ENCODE results near the gene CACNA1H.
"Not testable (repeated sequence)": the region's sequence is repeated elsewhere in the genome, so short reads cannot be mapped to it uniquely, and the experiment has no call there.

The CACNA1H gene

DNA sequence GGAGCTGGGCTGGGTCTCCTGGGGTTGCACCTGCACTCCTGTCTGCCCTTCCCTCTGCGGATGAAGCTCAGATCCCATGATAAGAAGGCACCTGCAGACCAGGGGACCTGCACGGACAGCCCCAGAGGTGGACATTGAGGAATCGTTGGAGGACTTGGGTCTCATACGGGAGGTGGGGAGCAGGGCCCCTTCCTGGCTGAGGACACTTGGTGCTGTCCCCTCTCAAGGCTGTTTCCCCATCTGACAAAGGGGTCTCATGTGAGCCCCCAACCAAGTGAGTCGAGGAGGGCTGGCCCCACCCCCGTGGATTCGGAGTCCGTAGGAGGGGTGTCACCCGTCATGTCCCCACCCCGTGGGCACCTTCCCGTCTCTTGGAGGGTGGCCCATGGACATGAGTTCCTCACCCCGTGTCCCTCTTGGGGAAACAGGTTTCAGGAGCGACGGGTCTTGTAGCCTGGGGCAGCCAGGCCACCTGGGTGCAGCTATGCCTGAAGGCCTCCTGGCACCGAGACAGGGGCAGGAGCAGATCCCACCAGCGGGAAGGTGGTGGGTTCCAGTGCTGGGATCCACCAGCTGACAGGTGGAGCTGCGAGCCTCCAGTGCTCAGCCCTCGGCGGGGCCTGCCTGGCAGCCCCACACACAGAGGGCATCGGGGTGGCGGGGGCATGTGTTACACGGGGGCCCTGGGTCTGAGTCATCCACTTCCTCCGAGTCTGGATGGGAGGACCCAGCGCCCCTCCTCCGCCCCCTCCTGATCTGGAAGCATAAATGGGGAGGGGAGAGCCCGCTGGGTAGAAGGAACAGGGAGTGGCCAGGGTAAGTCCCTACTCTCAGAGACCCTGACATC is 102.6 kb downstream of the CACNA1H start, which contains the start of gene TPSD1:
TSS of gene TPSD1 (plus strand) at position 794 of the 847 bp plus-strand sequence. CDS start 212 bp downstream, outside the sequence.
- not testable (repeated sequence) for DNase-seq (ENCODE audit: low read depth)

DNA sequence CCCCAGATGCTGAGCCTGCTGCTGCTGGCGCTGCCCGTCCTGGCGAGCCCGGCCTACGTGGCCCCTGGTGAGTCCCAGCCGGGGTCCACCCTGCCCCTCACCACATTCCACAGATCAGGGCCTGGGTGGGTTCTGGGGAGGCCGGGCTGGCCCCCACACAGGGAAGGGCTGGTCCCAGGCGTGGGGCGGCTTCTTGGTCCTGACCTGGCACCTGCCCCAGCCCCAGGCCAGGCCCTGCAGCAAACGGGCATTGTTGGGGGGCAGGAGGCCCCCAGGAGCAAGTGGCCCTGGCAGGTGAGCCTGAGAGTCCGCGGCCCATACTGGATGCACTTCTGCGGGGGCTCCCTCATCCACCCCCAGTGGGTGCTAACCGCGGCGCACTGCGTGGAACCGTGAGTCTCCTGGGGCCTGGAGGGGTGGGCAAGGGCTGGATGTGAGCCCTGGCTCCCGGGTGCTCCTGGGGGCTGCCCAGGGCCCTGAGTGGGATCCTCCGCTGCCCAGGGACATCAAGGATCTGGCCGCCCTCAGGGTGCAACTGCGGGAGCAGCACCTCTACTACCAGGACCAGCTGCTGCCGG is 103.5 kb downstream of the CACNA1H start:
- DNase-seq (ENCODE audit: low read depth), result not testable (repeated sequence)

DNA sequence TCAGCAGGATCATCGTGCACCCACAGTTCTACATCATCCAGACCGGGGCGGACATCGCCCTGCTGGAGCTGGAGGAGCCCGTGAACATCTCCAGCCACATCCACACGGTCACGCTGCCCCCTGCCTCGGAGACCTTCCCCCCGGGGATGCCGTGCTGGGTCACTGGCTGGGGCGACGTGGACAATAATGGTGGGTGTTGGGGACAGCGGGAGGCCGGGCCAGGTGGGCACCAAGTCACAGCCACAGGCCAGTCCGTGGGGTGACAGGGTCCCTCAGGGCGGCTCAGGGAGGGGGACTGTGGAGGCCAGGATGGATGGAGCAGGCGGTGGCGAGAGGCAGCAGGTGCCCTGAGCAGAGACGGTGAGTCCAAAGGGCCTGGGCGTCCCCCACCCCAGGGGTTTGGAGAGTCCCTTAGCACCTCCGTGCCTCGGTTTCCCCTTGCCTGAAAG is 104.0 kb downstream of the CACNA1H start:
- no peak for DNase-seq (ENCODE audit: low read depth)

DNA sequence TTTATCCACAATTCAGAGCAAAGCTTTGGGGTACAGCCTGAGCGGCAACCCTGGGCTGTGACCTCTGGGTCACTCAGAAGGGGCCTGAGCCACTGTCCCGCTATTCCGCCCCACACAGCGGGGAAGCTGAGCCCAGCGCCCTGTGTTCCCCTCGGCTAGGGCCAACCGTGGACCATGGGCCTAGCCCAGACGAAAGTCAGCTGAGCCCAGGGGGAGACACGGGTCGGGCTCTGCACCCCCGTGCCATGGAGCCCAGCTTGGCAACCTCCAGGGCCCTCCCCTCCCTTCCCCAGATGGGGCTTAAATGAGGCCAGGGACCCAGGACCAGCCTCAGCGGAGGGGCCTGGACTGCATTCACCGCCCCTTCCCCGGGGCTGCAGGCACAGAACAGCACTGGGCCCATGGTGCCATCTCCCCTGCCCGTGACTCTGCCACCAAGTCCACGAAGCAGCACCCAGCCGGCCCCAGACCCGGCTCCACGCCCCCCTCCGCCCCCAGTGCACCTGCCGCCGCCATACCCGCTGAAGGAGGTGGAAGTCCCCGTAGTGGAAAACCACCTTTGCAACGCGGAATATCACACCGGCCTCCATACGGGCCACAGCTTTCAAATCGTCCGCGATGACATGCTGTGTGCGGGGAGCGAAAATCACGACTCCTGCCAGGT is 104.8 kb downstream of the CACNA1H start:
- DNase-seq (ENCODE audit: low read depth), result no peak

DNA sequence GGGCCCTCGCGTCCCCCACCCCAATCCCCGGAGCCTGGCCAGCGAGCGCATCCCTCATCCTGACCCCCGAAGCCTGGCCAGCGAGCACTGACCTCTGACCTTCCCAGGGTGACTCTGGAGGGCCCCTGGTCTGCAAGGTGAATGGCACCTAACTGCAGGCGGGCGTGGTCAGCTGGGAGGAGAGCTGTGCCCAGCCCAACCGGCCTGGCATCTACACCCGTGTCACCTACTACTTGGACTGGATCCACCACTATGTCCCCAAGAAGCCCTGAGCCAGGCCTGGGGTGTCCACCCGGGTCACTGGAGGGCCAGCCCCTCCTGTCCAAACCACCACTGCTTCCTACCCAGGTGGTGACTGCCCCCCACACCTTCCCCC is 105.3 kb downstream of the CACNA1H start:
- no peak for DNase-seq (ENCODE audit: low read depth)

DNA sequence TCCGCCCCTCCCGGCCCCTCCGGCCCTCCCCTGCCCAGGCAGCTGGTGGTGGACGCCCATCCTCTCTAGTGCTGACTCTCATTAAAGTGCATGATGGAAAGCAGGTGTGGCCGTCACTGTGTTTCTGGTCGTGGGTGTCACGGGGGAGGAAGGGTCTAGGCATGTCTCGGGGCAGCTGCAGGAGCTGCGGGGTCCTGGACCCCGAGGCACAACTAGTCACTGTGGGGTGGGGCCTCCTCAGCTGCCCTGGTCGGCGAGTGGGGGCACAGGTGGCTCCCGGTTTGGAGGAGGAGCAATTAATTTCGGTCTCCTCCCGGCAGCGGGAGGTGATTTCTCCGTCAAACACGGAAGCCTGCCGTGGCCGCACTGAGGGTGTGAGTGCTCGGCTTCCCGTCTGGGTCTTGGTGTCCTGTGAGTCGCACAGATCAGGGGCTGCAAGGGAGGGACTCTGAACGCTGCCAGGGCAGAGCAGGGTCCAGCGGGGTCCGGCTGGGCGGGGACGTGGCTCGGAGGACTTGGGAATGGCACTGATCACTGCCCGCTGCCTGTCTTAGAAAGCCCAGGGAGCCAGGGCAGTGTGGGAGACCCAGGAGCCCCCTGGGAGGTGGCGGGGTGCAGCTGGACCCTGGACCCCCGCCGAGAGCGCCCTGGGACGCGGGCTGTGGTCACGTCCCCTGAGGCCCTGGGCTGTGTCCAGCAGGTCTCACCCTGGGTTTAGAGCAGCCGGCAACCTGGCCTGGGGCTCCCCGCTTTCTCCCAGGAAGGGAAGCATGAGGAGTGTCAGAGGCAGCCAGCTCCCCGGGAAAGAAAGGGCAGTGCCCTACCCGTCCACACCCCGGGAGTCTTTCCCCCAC is 106.2 kb downstream of the CACNA1H start:
- DNase-seq (ENCODE audit: low read depth), result no peak

DNA sequence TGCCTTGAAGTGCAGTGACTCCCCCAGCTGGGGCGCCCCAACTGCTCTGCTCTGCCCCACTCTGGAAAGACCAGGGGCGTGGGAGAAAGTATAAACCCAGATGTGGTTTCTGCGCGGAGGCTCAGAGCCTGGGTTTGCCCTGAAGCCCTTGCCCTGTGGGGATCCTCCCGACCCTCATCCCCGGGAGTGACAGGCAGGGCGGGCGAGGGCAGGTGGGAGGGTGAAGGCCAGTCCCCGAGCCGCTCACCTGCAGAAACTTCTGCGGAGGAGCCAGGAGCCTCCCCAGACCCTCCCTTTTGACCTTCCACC is 106.8 kb downstream of the CACNA1H start:
- DNase-seq (ENCODE audit: low read depth), result no peak

DNA sequence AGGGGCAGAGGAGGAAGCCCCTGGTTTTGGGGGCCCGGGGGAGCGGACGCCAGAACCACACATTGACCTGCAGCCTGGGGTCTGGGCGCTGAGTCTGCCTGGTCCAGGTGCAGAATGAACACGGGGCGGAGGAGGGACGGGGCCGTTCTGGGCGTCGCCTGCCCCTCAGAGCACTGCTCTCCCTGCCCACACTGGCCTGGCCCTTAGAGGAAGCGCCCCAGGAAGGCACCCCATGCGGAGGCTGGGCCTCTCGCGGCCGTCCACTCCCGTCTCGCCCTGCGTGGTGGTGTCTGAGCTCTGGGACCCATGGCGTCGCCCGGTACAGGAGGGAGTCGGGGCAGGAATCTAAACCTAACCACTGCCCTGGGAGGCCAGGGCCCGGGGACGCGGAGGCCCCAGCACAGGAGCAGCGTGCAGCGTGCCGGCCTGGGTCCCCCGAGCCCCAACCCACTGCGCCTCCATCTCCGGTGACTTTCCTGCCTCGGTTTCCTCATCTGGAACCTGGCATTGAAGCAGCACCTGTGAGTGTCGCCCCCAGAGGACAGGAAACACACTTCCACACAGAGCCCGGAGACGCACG is 107.3 kb downstream of the CACNA1H start:
- no peak for DNase-seq (ENCODE audit: low read depth)

DNA sequence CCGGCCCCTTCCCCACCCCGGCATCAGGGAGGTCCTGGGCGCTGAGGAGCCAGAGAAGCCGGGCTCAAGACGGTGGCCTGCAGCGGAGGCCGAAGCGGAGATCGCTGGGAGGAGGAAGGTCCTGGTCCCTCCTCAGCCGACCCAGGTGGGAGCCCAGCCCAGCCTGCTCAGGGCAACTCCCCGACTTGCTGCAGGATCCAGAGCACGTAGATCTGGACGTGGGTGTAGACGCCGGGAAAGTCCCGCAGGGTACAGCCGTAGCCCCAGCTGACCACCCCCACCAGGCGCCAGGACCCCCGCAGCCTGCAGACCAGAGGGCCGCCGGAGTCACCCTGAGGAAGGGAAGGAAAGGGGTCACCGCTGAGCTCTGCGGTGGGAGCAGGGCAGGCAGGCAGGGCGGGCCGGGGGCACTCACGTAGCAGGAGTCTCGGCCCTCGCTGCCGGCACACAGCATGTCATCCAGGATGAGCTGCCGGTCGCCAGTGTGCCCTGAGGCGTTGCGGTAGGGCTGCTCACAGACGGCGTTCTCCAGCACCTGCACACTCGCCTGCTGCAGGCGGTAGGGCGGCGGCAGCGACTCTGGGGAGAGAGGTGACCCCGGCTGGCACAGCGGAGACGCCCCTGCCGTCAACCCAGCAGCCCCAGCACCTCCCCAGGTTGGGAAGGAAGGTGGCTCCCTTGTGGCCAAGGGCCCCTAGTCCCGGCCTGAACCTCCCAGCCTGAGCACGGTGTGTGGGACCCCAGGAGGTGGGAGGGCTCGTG is 108.4 kb downstream of the CACNA1H start:
- no peak for DNase-seq (ENCODE audit: low read depth)

DNA sequence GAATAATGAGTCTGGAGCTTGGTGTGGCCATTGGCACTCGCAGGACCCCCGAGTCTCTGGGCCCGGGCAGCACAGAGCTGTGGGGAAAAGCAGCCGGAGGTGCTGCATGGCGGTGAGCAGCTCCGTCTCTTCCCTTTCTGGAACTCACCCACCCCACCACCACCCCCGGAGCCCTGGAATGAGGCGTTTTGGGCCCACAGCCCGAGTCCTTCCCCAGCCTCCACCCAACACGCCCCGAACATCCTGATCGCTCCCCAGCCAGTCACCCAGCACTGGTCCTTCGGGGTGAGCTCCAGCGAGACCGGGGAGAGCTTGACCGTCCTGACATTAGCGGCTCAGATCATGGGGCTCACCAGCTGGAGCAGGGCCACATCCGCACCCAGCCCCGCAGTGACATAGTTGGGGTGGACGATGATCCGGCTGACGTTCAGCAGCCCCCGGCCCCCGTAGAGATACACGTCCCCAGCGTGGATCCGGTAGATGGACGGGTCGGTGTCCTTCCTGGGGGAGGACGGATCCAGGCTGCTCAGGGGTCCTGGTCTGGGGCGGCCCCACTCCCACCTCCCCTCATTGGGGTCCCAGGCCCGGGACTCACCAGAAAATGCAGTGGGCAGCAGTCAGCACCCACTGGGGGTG is 109.4 kb downstream of the CACNA1H start:
- no peak for DNase-seq (ENCODE audit: low read depth)

DNA sequence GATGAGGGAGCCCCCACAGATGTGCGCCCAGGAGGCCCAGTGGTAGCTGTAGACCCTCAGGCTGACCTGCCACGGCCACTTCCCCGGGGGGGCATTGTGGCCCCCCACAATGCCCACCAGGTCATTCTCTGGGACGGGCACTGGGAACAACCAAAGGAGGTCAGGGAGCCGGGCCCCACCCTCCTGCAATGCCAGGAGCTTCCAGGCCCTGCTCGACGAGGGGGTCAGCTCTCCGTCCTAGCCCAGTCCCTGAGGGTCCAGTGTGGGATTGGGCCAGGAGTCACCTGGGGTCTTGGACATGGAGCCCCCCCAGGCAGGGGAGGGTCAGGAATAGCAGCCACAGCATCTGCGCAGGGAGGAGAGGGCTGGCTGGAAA is 109.9 kb downstream of the CACNA1H start:
- DNase-seq (ENCODE audit: low read depth), result no peak

DNA sequence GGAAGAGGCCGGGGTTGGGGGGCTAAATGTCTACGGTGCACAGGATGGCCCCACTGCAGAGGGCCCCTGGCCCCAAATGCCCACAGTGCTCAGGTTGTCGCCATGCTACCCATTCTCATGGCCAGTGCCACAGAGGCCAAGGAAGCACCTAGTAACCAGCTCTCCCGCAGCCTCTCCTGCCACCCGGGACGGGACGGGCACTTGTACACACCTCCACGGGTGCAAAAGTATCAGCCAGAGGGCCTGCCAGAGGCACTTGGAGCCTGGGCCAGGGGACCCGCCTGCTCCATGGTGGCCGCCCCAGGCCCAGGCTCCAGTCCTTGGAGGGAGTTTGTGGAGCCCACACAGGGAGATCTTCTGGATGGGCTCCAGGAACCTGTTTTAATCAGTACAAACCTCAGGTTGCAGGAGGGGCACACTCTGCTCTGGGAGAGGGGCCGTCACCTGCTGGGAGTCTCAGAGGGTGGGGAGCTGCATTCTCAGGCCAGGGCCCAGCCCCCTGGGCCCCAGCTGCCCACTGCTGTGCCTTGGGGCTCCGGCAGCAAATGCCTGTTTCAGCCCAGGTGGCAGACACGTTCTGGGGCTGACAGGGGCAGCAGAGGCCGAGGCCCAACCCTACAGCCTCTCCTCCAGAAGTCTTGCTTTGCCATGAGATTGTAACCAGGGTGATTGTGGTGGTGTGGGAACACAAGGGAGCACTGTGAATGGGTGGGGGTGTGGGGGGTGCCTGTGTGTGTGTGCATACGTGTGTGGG is 110.9 kb downstream of the CACNA1H start:
- no peak for DNase-seq (ENCODE audit: low read depth)

DNA sequence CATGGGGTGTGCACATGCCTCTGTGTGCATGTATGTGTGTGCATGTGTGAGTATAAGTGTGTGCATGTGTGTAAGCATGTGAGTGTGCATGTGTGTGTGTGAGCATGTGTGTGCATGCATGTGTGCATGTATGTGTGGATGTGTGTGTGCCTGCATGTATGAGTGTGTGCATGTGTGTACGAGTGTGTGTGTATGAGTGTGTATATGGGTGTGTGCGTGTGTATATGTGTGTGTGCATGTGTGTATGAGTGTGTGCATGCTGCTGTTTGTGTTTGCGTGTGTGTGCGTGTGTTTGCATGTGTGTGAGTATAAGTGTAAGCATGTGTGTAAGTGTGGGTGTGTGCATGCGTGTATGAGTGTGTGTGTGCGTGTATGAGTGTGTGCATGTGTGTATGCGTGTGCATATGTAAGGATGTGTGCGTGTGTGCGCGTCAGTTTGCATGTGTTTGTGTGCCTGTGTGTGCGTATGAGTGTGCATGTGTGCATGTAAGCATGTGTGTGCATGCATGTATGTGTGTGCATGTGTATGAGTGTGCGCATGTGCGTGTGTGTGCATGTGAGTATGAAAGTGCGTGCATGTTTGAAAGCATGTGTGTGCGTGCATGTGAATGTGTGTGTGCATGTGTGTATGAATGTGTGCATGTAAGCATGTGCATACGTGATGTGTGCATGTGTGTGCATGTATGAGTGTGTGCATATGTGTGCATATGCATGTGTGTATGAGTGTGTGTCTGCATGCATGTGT is 111.6 kb downstream of the CACNA1H start:
- no peak for DNase-seq (ENCODE audit: low read depth)

DNA sequence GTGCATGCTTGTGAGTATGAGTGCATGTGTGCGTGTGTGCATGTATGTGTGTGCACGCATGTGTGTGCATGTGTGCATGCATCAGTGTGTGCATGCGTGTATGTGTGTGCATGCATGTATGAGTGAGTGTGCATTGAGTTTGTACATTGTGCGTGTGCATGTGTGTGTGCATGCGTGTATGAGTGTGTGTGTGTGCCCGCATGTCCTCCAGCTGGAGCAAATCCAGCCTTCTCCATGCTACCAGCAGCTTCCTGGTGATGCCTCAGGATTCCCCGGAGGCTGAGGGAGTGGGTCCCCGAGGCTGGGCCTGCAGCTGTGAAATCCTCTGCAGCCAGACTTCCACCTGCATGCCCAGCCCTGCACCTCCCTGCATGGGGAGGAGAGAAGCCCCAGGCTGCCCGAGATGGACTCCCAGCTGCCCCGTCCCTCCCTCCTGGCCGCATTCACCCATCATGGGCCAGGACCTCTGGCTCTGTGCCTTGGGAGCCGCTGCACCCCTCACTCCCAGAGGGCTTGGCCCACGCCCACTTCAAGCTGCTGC is 112.3 kb downstream of the CACNA1H start:
- DNase-seq (ENCODE audit: low read depth), result no peak

DNA sequence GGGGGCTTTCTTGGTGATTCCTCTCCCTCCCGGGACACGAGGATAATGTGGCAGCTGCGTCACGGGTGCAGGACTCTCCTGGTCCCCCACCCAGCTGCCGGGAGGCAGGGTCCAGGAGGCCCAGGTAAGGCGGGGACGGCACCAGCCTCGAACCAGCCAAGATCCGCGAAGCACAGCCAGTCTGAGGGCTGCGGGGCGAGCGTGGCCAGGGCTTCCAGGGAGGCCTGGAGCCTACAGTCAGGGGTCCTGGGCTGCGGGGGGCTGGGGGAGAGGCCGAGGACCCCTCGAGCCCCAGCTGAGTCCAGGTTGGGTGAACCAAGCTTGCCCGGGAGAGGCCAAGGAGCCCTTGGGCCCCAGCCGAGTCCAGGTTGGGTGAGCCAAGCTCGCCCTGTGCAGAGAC is 112.9 kb downstream of the CACNA1H start:
- no peak for DNase-seq (ENCODE audit: low read depth)

DNA sequence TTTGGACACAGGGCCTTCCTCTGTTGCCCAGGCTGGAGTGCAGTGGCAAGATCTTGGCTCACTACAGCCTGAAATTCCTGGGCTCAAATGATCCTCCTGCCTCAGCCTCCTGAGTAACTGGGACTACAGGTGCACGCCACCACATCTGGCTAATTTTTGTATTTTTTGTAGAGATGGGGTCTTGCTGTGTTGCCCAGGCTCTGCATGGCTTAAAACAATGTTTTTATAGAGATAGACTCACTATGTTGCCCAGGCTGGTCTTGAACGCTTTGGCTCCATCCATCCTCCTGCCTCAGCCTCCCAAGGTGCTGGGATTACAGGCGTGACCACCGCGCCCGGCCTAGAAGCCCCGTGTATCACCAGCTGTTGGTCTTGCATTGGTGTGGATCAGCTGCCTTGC is 116.5 kb downstream of the CACNA1H start:
- DNase-seq (ENCODE audit: low read depth), result not testable (repeated sequence)

DNA sequence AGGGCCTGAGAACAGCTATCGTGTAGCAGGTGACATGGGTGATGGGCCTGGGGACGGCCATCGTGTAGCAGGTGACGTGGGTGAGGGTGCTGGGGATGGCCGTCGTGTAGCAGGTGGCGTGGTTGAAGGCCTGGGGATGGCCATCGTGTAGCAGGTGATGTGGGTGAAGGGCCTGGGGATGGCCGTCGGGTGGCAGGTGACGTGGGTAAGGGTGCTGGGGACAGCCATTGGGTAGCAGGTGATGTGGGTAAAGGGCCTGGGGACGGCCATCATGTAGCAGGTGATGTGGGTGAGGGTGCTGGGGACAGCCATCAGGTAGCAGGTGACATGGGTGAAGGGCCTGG is 118.4 kb downstream of the CACNA1H start:
- DNase-seq (ENCODE audit: low read depth), result no peak

Data from stimulated activated CD8-positive, alpha-beta memory T cell treated with anti-CD3 and anti-CD28 coated beads, Interleukin-15, amount 100 ng/mL, for 1 hour (primary cell).